HG03460 (cell line): Measurements from ENCODE around the gene KRT36.

Source experiments
- ATAC-seq: cut with Tn5 transposase; IDR thresholded peaks from one replicate; pipeline ENCODE4 v1.9.1; 2021; ENCODE audit not compliant: unreplicated experiment

KRT36 gene

GRCh38 chr17:41489531-41489930, at the start of gene KRT36:
Gene KRT36 (minus strand): TSS chr17:41489910. CDS start chr17:41489864, 46 bp downstream.
- ATAC-seq: no peak

GRCh38 chr17:41539071-41539492, 49.4 kb upstream of the KRT36 start:
- ATAC-seq: no peak

- no peak for ATAC-seq
These were observed 48.9 kb upstream of the KRT36 start for GRCh38 chr17:41538565-41538991.

GRCh38 chr17:41537990-41538389, 48.3 kb upstream of the KRT36 start:
- ATAC-seq: no peak

GRCh38 chr17:41537614-41537954, 47.9 kb upstream of the KRT36 start:
- no peak for ATAC-seq

GRCh38 chr17:41536741-41537613, 47.3 kb upstream of the KRT36 start:
- ATAC-seq: no peak

- no peak for ATAC-seq
These were observed 46.2 kb upstream of the KRT36 start for GRCh38 chr17:41535764-41536481.

GRCh38 chr17:41534899-41535546, 45.3 kb upstream of the KRT36 start:
- no peak for ATAC-seq

GRCh38 chr17:41533613-41534012, 43.9 kb upstream of the KRT36 start:
- no peak for ATAC-seq

GRCh38 chr17:41532947-41533570, 43.3 kb upstream of the KRT36 start:
- no peak for ATAC-seq

GRCh38 chr17:41531993-41532392, 42.3 kb upstream of the KRT36 start:
- ATAC-seq: no peak

- ATAC-seq: no peak
These were observed 40.6 kb upstream of the KRT36 start for GRCh38 chr17:41530062-41531048.

- ATAC-seq: no peak
These were observed 39.8 kb upstream of the KRT36 start for GRCh38 chr17:41529491-41529915.

- ATAC-seq: no peak
These were observed 39.2 kb upstream of the KRT36 start for GRCh38 chr17:41528959-41529353.

- no peak for ATAC-seq
These were observed 37.6 kb upstream of the KRT36 start for GRCh38 chr17:41527063-41528023.

- ATAC-seq: no peak
These were observed 34.6 kb upstream of the KRT36 start for GRCh38 chr17:41524261-41524660.

GRCh38 chr17:41523787-41524186, 34.1 kb upstream of the KRT36 start:
- no peak for ATAC-seq

- no peak for ATAC-seq
These were observed 33.5 kb upstream of the KRT36 start for GRCh38 chr17:41523225-41523593.
